Stimulated activated CD4-positive, alpha-beta T cell treated with anti-CD3 and anti-CD28 coated beads, TNF-alpha, amount 100 ng/mL, for 24 hours (primary cell): Measurements from ENCODE around the gene STX2.

ENCODE experiments used
- DNase-seq, 3 experiments: peaks; one replicate each; pipeline ENCODE4 v3.0.0-alpha.2; 2020; ENCODE audit warnings: low read depth in 3 of 3

STX2 gene

GRCh38 chr12:130831246-130831645 is 7.8 kb downstream of the STX2 start:
- no peak for DNase-seq

GRCh38 chr12:130830246-130830551 is 8.9 kb downstream of the STX2 start:
- no peak for DNase-seq

GRCh38 chr12:130829391-130830245 is 9.4 kb downstream of the STX2 start:
- no peak for DNase-seq

- no peak for DNase-seq
These were observed 10.2 kb downstream of the STX2 start for GRCh38 chr12:130828895-130829294.

- DNase-seq, result no peak
These were observed 11.6 kb downstream of the STX2 start for GRCh38 chr12:130827432-130827831.

GRCh38 chr12:130826151-130826801 is 12.8 kb downstream of the STX2 start:
- peak; percentile 34 to 67 (median 55) for DNase-seq

- no peak for DNase-seq
These were observed 13.3 kb downstream of the STX2 start for GRCh38 chr12:130825771-130826150.

GRCh38 chr12:130819681-130820080 is 19.4 kb downstream of the STX2 start:
- no peak for DNase-seq

GRCh38 chr12:130818635-130819576 is 20.1 kb downstream of the STX2 start:
- DNase-seq, result peak; percentile 60 to 73 (median 64)

GRCh38 chr12:130818272-130818634 is 20.8 kb downstream of the STX2 start:
- no peak for DNase-seq

- DNase-seq, result no peak
These were observed 21.2 kb downstream of the STX2 start for GRCh38 chr12:130817804-130818203.

GRCh38 chr12:130816097-130816496 is 23.0 kb downstream of the STX2 start:
- DNase-seq, result no peak

GRCh38 chr12:130815028-130815741 is 23.9 kb downstream of the STX2 start:
- DNase-seq, result no peak

GRCh38 chr12:130813949-130814348 is 25.1 kb downstream of the STX2 start:
- DNase-seq, result no peak

GRCh38 chr12:130813436-130813835 is 25.6 kb downstream of the STX2 start:
- no peak for DNase-seq

- no peak for DNase-seq
These were observed 29.3 kb downstream of the STX2 start for GRCh38 chr12:130809791-130810190.

GRCh38 chr12:130807309-130807708 is 31.7 kb downstream of the STX2 start:
- DNase-seq, result no peak

- no peak for DNase-seq
These were observed 32.5 kb downstream of the STX2 start for GRCh38 chr12:130806574-130806973.

GRCh38 chr12:130805635-130806034 is 33.4 kb downstream of the STX2 start:
- DNase-seq, result no peak

GRCh38 chr12:130804216-130804615 is 34.8 kb downstream of the STX2 start:
- DNase-seq, result no peak

GRCh38 chr12:130803702-130804101 is 35.3 kb downstream of the STX2 start:
- no peak for DNase-seq

GRCh38 chr12:130800312-130800711 is 38.7 kb downstream of the STX2 start:
- no peak for DNase-seq
